HG03280 (cell line): ENCODE measurements around the gene UCK1.

Experiments
- ATAC-seq: cut with Tn5 transposase; IDR thresholded peaks from one replicate; pipeline ENCODE4 v1.9.1; 2021; ENCODE audit warnings: mild to moderate bottlenecking, moderate library complexity; ENCODE audit not compliant: unreplicated experiment

UCK1 gene

GRCh38 chr9:131530920-131531832, at the start of gene UCK1:
Gene UCK1 (minus strand): TSS chr9:131531263. CDS start chr9:131531174, 89 bp downstream.
- peak; percentile 83 for ATAC-seq

DNA sequence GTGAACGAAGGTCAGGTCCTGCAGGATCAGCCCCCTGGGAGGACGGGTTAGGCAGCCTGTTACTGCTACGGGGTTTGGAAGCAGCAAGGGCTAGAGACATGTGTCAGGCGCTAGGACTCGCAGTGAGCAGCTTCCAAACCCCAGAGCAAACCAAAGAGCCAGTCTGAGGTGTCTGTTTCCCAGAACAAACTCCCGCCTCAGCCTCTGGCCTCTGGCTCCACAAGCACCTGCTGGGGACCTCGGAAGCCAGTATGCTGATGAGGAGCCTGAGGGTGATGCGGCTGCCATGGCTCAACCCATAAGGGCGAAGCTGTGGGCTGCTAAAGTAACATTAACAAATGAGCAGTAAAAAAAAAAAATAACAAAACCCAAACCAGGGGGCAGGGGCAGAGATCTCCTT, 49.3 kb upstream of the UCK1 start:
- ATAC-seq, result no peak

DNA sequence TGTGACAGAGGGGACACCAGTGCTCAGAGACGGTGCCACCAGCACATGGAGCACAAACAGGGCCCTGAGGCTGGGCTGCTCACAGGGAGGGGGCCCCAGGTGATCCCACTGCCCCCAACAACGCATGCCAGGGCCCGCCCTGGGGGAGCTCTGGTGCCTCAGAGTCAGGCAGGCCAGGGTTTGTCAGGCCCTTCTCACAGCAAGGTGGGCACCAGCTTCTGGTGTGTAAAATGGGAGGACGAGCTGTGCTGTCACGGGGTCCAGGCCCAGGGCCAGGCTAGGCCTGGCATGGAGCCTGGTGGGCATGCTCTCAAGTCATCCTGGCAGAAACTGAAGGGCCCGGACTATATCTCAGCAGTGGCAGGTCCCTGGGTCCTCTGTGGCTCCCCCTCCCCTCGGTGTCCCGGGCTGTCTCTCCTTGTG, 48.7 kb upstream of the UCK1 start:
- no peak for ATAC-seq

DNA sequence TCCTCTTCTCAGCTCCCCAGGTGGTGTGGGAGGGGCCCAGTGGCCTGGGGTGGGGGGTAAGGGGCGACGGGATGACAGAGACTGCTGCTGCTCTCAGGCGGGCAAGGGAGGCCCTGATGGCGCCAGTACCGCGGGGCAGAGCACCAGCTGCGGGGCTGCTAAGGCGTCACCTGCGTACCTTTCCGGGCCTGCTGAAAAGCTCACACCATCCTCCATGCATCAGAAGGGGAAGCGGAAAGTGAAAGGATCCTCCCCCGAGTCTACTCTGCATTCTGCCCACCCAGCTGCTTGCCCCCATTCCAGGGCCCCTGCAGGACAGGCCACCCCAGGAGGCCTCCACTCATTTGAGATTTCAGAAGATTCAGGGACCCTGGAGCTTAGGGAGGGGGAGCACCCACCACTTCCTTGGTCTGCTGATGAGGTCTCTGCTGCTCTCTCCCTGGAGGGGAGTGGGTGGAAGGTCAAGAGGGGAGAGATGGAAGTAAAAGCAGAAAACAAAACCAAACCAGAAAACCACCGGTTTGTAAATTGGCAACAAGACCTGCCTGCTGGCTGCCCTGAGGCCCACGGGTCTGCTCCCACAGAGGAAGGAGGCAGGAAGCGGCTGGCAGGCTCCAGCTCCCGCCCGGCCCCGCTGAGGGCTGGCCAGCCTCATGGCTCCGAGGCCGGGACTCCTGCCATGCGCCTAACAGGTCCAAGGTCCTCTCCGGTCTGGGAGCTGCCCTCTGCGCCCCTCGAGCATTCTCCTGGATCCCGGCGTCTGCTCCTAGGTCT, 47.9 kb upstream of the UCK1 start:
- no peak for ATAC-seq

GRCh38 chr9:131578021-131578420, 47.0 kb upstream of the UCK1 start:
- no peak for ATAC-seq

DNA sequence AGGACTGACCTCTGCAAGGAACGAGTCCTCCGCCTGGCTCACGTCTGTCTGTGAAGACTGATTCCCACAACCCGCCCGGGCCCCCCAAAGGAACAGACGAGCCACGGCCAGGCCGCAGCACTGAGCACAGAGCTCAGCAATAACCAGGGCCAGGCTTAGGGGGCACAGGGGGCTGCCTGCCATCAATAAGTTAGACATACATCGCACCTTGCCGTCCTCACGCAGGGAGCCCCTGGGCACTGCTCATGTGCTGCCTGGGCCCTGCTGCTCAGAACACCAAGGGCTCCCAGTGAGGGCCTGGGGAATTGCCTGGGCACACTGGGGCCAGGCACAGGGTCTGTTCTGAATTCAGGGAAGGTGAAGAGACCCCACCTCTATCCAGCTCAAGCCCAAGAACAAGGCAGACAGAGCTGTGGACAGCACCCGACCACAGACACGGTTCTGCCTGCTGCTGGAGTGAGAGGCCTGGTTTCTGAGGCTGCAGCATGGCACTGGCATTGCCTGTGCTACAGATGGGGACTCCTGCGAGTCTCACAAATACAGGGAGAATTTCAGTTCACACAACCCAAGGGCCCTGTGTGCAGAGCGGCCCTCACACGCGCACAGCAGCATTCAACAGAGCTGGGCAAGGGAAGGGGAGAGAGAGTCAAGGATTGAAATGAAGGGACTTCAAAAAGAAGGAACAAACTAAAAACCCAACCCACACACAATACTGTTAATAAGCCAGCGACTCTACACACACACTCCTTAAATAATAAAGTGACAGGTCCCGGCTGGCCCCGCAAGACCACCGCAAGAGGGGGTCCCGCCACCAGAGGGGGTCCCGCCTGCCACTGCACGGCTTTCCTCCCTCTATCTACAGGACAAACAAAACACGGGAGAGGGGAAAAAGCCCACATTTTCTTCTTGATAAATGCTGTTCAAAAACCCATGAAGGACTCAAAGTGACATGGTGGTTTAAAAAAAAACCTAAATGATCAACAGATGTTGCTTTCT, 46.2 kb upstream of the UCK1 start:
- ATAC-seq, result no peak

DNA sequence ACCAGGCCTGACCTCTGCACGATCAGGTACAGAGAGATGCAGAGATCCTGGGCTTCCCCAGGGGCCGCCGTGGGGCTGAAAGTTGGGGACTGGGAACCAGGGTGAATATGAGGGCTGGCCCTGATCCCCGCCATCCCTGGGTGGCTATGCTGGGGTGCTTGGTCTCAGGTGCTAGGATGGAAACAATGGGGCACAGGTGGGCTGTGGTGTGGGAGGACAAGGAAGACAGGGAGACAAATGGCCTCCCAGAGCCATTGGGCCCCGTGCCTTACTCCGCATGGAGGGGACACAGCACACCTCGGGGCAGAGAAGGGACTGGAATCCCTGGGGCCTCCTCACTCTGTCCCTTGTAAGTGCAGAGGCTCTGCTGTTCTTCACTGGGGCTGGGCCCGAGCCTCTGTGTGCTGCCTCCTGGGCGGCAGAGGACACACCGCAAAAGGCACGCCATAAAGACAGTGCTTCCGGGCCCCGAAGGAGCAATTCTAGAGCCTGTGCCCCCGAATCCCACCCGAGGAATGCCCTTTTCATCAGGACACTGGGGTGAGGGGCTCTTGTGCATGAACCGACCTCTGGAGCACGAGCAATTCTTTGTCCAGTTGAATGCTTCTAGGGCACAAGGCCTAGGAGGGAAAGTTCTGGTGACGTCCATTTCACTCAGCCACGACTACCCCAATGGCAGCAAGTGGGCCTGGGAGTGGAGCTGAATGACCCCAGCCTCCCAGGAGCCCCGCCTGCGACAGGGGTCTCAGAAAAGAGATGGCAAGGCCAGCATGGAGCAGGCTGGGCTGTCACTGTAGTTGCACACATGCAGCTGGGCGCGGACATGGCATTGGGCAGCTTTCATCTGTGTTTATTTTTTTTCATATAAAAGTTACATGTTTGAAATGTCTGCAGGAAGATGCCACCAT, 45.1 kb upstream of the UCK1 start:
- ATAC-seq, result no peak

- no peak for ATAC-seq
These were observed 43.9 kb upstream of the UCK1 start for GRCh38 chr9:131574730-131575640.

DNA sequence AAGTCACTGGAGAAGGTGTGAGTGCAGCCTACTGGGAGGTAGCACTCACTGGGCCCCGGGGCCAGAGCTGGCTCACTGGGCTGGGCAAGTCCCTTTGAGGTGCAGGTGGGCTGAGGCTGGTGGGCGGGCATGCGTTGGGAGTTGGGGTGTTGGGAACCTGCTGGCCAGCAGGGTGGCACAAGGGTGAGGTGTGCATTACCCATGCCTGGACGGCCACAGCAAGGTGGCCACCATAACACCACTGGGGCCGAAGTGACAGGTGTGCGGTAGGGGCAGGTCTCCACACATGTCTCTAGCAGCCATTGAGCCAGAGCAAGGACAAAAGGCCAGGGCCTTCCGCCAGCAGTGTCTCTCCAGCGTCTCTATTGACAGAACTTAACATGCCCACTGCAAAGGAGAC, 36.8 kb upstream of the UCK1 start:
- no peak for ATAC-seq

DNA sequence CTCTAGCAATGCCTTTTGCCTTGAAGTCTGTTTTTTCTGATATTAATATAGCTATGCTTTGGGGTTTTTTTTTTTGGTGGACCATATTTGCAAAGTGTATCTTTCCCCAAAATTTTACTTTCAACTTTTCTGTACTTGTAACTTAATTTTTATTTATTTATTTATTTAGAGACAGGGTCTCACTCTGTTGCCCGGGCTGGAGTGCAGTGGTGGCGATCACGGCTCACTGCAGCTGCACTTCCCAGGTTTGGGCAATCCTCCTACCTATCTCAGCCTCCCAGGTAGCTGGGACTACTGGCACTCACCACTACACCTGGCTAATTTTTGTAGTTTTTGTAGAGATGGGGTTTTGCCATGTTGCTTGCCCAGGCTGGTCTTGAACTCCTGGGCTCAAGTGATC, 35.1 kb upstream of the UCK1 start:
- ATAC-seq, result no peak

- ATAC-seq, result no peak
These were observed 34.3 kb upstream of the UCK1 start for GRCh38 chr9:131565369-131565768.

DNA sequence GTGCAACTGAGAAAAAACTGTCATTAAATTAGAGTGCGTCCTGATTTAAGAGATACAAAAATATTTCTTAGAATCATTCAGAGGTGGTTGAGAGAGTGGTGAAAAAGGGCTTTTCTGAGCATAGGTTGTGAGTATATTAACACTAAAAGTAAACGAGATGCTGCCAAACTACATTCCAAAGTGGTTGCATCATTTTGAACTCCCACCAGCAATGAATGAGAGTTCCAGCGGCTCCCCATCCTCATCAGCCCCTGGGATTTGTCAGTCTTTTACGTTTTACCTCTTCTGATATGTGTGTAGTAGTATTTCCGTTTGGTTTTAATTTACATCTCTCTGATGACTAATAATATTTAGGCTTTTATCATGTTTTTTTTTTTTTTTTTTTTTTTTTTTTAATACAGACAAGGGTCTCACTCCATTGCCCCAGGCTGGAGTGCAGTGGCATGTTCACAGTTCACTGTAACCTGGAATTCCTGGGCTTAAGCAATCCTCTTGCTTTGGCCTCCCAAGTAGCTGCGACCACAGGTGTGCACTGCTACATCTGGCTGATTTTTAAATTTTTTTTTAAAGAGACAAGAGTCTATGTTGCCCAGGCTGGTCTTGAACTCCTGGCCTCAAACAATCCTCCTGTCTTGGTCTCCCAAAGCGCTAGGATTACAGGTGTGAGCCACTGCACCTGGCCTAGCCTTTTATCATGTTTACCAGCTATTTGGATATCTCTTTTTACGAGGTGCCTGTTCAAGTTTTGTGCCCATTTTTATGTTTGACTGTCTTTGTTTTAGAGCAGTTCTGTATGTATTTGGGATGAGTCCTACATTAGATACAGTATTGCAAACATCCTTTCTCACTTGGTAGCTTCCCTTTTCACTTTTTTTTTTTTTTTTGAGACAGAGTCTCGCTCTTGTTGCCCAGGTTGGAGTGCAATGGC, 31.2 kb upstream of the UCK1 start:
- no peak for ATAC-seq

- no peak for ATAC-seq
These were observed 28.4 kb upstream of the UCK1 start for GRCh38 chr9:131559421-131560000.

DNA sequence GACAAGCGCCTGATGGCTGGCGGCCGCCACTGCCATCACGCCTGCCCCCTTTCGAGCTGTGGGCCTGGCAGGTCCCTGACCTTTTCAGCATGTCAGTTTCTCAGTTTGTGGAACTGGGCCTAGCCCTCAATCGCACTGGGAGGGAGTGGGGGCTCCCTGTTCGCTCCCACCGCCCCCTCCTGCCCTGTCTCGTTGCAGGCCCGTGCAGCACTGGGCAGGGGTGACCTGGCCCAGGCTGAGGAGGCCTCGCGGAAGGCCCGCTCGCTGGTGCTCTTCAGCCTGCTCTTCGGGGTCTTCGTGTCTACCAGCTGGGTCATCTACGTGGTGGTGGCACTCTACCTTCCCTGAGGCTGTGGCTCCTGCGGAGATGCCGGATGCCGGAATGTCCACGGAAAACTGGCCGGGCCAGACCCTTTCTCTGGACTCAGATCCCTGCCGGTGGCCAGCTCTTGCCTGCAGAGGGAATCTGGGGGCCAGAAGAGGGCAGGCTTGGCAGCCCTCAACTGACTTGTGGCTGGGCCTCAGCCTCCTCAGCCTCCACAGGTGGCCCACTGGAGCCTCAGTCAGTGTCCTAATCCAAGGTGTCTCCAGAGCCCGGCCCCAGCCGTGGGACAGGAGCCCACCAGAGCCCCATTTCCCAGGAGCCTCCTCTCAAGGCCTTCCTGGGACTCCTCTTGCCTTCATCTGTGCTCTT, 26.9 kb upstream of the UCK1 start:
- ATAC-seq, result no peak

DNA sequence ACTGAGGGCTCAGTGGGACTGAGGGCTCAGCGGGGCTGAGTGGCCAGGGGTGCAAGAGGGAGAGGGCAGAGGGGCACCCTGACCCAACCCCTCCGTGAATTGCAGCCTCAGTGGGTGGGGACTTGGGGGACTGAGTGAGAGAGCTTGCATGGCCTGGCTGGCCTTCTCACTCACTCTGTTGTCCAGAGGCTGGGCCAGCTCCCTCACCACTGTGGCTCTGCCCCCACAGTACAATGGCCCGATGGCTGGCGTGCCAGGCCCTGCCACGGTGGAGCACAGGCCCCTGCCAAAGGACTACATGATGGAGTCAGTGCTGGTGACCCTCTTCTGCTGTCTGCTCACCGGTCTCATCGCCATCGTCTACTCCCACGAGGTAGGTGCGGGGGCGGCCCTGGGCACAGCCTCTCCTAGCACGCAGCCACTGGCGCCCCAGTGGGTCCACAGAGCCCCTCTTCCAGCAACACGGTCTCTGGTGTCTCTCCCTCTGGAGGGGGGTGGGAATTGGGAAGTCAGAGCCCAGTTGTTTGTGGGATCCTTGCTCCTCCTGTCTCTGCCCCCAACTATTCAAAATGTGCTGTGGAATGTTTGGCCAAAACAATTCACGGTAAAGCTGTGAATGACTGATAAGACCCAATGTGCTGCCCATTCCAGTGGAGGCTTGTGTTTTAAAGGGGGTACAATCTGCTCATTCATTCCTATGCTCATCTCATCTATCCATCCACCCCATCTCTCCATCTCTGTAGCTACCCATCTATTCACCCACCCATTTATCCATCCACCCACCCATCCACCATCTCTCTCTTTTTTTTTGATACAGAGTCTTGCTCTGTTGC, 25.0 kb upstream of the UCK1 start:
- no peak for ATAC-seq

DNA sequence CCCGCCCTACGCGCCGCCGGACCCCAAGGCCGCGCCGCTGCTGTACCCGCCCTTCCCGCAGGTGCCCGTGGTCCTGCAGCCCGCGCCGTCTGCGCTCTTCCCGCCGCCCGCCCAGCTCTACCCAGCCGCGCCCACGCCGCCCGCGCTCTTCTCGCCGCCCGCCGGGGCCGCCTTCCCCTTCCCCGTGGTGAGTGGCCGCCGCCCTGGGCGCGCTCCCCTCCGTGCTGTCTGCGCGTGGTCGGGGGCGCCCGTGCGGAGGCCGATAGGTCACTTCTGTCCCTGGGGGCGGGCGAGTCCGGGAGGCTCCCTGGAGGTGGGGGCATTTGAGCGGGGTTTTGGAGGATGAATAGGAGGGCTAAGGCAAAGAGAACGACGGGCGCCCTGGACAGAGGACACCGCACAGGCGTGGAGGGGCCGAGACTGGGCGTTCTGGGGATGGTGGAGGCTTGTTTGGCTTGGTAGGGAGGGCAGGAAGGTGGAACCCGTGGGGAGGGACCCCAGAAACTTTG, 23.8 kb upstream of the UCK1 start:
- ATAC-seq, result no peak
